Activated CD4-positive, alpha-beta memory T cell treated with anti-CD3 and anti-CD28 coated beads, Interleukin-2, amount 10 ng/mL, durations not matched to agents 7 days and 5 days (primary cell): ENCODE data around the gene AVEN. TPM values are rescaled to one million over a fixed set of nuclear protein-coding genes. Genes with fewer than 3 reads are reported as not detected.

Experiments used
- total RNA-seq, 2 experiments: library from RNA; stranded (reverse); gene quantifications; one replicate each; pipeline ENCODE4 v1.2.3, GENCODE V29; 2021

The AVEN gene
- total RNA-seq, 2 experiments from 2014 or later: 8.9 to 9.7 TPM

Other genes with a start within 250 kb of the AVEN start
- gene CHRM5, start 70.7 kb downstream of the AVEN start, total RNA-seq: not detected
- gene EMC7, start 62.7 kb upstream of the AVEN start, total RNA-seq: 10 to 100 TPM; 78.7 to 81.8 TPM
- 1 to 10 TPM; 3.1 to 3.3 TPM for gene PGBD4, start 62.9 kb upstream of the AVEN start, total RNA-seq
- gene KATNBL1, start 170.9 kb upstream of the AVEN start, total RNA-seq: 10 to 100 TPM; 40.5 to 42.1 TPM
- gene EMC4, start 185.8 kb upstream of the AVEN start, total RNA-seq: 10 to 100 TPM; 86.2 to 86.9 TPM